GM19351 (cell line): ENCODE results near the gene PUSL1.
A peak's percentile ranks its signal among the peaks of the same experiment; 100 is the strongest.

ENCODE experiments used
- ATAC-seq: cut with Tn5 transposase; IDR thresholded peaks from one replicate; pipeline ENCODE4 v1.9.1; 2021; ENCODE audit warnings: mild to moderate bottlenecking, moderate library complexity; ENCODE audit not compliant: unreplicated experiment

The PUSL1 gene, protein sequence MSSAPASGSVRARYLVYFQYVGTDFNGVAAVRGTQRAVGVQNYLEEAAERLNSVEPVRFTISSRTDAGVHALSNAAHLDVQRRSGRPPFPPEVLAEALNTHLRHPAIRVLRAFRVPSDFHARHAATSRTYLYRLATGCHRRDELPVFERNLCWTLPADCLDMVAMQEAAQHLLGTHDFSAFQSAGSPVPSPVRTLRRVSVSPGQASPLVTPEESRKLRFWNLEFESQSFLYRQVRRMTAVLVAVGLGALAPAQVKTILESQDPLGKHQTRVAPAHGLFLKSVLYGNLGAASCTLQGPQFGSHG

GRCh38 chr1:1307923-1308755 lies at the start of gene PUSL1, which contains the start of gene ACAP3:
TSS of gene PUSL1 (plus strand) at chr1:1308597. CDS start at chr1:1308644, 47 bp downstream.
TSS of gene ACAP3 (minus strand) at chr1:1307930. CDS start at chr1:1307815, 115 bp downstream.
- ATAC-seq: peak; percentile 61

DNA sequence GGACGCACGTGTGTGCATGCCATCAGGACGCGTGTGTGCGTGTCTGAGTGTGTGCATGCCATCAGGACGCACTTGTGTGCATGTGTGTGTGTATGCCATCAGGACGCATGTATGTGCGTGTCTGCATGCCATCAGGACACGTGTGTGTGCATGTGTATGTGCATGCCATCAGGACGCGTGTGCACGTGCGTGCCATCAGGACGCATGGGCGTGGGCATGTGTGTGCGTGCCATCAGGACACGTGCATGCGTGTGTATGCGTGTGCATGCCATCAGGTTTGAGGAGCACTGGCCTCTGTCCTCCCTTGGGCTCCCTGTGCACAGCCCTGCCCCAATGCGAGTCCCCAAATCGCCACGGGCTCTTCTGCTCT lies 49.3 kb upstream of the PUSL1 start:
- ATAC-seq: no peak

- ATAC-seq: no peak
These were observed 48.9 kb upstream of the PUSL1 start for GRCh38 chr1:1259540-1259939.

GRCh38 chr1:1259951-1260600 lies 48.3 kb upstream of the PUSL1 start:
- ATAC-seq: no peak

GRCh38 chr1:1260843-1261560 lies 47.4 kb upstream of the PUSL1 start:
- no peak for ATAC-seq

DNA sequence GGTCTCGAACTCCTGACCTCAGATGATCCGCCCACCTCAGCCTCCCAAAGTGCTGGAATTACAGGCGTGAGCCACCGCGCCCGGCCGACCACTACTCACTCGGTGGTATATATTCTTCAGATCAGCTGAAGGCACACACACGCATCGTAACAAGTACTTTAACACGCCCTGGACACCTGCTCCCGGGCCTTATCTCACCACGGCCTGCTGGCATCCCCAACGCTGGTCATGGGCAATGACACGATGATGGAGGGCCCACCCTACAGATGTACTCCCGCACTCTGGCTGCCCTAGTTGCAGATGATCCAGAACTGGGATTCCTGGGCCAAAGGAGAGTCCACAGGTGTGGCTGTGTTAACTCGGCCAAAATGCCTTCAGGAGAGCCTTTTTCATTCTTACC lies 46.3 kb upstream of the PUSL1 start:
- ATAC-seq: no peak

DNA sequence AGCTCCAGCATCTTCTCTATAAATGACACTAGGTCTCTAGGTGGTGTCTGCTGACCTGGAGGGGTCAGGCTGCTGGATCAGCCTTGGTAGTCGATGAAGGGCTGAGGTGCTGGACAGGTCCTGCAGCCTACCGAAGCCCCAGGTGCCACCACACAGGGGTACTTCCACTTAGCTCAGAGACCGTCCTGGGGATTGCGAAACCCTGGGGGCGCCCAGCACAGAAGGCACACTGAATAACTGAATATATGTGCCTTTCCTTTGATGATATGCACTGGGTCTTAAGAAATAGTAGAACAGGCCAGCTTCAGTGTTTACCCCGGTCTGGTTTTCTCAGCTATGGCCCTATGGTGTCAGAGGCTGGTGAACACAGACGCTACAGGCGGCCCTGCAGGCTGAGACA lies 45.6 kb upstream of the PUSL1 start:
- no peak for ATAC-seq

- no peak for ATAC-seq
These were observed 44.4 kb upstream of the PUSL1 start for GRCh38 chr1:1264026-1264425.

DNA sequence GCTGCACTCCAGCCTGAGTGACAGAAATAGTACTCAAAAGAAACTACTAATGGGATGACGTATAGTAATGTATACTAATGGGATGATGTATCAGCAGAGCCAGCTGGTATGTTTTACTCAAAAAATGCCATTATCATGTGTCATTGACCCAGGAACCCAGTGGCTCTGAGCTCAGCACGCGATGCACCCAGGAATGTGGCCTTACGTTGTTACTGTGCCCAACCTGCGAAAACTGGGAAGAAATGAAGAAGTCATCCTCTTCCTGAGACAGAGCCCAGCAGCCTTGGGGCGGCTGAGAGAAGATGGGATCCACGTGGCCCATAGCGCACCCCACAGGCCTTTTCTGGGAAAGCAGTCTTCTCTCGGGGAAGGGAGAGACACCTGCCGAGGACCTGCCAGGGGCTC lies 43.5 kb upstream of the PUSL1 start:
- no peak for ATAC-seq

DNA sequence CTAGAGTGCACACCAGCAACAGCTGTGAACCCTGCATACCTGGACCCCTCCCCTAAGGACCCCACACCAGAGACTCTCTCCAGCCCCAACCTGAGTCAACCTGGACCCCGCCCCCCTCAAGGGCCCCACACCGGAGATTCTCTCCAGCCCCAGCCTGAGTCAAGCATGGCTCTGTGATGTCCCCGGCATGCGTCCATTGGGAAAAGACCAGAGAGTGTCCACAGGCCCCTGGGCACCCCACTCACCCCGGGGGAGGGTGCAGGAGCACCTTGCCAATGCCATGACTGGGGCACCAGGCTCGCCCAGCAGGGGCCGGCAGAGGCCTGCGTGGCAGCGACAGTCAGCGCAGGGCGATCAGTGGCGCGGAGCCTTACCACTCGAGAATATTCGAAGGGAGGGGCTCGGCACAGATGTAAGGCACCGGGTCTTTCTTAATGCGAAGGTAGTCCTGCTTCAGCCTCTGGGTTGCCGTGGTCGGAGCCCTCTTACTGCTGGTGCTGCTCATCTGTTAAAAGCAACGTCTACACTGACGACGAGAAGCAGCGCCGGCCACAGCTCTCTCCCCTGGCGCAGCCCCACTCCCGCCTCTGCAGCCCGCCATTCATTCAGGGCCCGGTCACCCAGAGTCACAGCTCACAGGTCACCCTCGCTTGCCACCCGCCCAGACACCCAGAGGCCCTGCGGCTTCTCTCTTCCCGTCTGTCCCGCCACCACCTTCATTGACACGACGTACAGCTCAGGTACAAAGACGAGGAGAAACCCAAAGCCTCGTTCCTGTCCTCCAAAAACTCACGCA lies 40.7 kb upstream of the PUSL1 start:
- no peak for ATAC-seq

GRCh38 chr1:1268284-1268682 lies 40.1 kb upstream of the PUSL1 start:
- ATAC-seq: no peak

- no peak for ATAC-seq
These were observed 37.6 kb upstream of the PUSL1 start for GRCh38 chr1:1270813-1271212.

- no peak for ATAC-seq
These were observed 35.8 kb upstream of the PUSL1 start for GRCh38 chr1:1272341-1273208.

DNA sequence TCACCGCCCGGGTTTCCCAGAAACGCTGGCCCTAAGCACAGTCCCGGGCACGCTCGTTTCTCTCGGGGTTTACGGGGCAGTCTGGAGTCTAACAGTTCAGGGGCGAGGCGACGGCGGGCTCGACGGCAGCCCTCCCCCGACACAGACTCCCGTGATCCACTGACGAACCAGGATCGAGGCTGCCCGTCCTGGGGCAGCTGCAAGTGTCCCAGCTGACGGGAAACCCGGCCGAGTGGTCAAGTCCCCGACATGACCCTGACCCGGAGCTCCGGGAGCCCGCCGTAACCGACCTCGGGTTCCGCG lies 35.2 kb upstream of the PUSL1 start:
- peak; percentile 8 for ATAC-seq

GRCh38 chr1:1273512-1274298 lies 34.7 kb upstream of the PUSL1 start, which contains the start of gene UBE2J2:
TSS of gene UBE2J2 (minus strand) at chr1:1273854. CDS start at chr1:1267992, 5,862 bp downstream.
- ATAC-seq: peak; percentile 93

GRCh38 chr1:1274299-1274930 lies 34.0 kb upstream of the PUSL1 start:
- no peak for ATAC-seq

DNA sequence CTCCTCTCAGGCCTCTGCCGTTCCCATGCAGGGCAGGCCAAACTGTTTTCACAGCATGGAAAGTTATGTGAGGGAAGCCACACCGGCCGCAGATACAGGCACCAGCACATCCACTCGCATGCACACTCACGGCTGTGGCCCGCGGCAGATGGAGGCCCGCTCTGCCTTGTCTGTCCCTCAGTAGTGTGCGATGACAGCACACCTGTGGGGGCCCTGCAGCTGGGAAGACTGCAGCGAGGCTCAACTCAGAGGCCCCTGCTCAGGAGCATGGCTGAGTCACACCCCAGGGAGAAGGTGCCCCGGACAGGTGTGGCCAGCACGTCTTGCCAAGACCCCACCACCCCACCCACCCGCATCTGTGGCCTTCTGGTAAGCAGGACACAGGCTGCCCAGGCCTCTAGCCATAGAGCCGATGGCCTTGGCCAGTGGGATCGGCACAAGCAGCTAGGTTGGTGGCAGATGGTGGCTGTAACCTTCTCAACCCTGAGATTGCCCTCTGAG lies 33.4 kb upstream of the PUSL1 start:
- no peak for ATAC-seq

GRCh38 chr1:1275836-1276235 lies 32.6 kb upstream of the PUSL1 start:
- ATAC-seq: no peak
